ENCODE data around the gene LUC7L3. TPM values are rescaled to one million over a fixed set of nuclear protein-coding genes. Genes with fewer than 3 reads are reported as not detected.

Gene LUC7L3
- total and polyA plus RNA-seq, 2 experiments from 2014 or later = 69.3 to 501 TPM

DNA sequence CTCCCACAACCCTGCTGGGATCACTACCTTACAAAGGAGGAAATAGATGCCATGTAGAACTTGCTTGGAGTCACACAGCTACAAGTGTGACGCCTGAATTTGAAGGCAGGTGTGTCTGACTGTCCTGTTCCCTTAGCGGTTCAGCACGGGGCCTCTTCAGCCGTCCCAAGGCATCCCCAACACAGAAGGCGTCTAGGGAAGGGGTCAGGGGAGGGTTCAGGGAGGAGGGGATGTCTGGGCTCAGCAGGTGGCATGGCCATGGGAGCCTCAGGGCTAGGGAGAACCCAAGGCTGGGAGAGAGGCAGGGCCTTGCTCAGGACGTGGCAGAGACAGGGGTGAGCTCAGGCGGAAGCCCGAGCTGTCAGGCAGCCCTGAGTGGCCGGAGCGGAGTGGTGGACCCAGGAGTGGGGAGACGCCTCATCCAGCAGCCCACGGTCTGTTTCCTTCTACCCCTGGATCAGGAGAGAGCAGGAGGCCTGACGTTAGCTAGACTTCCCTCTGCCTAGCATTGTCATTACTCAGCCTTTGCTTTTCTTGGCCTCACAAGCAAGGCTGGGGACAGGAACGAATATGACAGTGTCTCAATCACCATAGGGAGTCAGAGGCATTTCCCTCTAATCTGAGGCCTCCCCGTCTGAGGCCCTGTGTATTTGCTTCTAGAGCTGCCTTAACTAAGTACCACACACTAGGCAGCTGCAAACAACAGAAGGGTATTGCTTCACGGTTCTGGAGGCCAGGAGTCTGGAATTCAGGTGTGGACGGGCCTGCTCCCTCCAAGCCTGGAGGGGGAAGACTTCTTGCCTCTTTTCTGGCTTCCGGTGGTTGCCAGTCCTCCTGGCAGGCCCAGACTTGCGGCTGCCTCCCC is 79.3 kb downstream of the LUC7L3 start (continued):
- TF ChIP-seq, protein P1, sequence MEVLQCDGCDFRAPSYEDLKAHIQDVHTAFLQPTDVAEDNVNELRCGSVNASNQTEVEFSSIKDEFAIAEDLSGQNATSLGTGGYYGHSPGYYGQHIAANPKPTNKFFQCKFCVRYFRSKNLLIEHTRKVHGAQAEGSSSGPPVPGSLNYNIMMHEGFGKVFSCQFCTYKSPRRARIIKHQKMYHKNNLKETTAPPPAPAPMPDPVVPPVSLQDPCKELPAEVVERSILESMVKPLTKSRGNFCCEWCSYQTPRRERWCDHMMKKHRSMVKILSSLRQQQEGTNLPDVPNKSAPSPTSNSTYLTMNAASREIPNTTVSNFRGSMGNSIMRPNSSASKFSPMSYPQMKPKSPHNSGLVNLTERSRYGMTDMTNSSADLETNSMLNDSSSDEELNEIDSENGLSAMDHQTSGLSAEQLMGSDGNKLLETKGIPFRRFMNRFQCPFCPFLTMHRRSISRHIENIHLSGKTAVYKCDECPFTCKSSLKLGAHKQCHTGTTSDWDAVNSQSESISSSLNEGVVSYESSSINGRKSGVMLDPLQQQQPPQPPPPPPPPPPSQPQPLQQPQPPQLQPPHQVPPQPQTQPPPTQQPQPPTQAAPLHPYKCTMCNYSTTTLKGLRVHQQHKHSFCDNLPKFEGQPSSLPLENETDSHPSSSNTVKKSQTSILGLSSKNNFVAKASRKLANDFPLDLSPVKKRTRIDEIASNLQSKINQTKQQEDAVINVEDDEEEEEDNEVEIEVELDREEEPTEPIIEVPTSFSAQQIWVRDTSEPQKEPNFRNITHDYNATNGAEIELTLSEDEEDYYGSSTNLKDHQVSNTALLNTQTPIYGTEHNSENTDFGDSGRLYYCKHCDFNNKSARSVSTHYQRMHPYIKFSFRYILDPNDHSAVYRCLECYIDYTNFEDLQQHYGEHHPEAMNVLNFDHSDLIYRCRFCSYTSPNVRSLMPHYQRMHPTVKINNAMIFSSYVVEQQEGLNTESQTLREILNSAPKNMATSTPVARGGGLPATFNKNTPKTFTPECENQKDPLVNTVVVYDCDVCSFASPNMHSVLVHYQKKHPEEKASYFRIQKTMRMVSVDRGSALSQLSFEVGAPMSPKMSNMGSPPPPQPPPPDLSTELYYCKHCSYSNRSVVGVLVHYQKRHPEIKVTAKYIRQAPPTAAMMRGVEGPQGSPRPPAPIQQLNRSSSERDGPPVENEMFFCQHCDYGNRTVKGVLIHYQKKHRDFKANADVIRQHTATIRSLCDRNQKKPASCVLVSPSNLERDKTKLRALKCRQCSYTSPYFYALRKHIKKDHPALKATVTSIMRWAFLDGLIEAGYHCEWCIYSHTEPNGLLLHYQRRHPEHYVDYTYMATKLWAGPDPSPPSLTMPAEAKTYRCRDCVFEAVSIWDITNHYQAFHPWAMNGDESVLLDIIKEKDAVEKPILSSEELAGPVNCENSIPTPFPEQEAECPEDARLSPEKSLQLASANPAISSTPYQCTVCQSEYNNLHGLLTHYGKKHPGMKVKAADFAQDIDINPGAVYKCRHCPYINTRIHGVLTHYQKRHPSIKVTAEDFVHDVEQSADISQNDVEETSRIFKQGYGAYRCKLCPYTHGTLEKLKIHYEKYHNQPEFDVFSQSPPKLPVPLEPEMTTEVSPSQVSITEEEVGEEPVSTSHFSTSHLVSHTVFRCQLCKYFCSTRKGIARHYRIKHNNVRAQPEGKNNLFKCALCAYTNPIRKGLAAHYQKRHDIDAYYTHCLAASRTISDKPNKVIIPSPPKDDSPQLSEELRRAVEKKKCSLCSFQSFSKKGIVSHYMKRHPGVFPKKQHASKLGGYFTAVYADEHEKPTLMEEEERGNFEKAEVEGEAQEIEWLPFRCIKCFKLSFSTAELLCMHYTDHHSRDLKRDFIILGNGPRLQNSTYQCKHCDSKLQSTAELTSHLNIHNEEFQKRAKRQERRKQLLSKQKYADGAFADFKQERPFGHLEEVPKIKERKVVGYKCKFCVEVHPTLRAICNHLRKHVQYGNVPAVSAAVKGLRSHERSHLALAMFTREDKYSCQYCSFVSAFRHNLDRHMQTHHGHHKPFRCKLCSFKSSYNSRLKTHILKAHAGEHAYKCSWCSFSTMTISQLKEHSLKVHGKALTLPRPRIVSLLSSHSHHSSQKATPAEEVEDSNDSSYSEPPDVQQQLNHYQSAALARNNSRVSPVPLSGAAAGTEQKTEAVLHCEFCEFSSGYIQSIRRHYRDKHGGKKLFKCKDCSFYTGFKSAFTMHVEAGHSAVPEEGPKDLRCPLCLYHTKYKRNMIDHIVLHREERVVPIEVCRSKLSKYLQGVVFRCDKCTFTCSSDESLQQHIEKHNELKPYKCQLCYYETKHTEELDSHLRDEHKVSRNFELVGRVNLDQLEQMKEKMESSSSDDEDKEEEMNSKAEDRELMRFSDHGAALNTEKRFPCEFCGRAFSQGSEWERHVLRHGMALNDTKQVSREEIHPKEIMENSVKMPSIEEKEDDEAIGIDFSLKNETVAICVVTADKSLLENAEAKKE (CRISPR knock-in tag; IDR thresholded peaks at IDR 0.05) = no peak
- no peak for TF ChIP-seq POLR2AphosphoS5 (IDR thresholded peaks at IDR 0.05; ENCODE audit: low read depth)
- TF ChIP-seq, protein P2, sequence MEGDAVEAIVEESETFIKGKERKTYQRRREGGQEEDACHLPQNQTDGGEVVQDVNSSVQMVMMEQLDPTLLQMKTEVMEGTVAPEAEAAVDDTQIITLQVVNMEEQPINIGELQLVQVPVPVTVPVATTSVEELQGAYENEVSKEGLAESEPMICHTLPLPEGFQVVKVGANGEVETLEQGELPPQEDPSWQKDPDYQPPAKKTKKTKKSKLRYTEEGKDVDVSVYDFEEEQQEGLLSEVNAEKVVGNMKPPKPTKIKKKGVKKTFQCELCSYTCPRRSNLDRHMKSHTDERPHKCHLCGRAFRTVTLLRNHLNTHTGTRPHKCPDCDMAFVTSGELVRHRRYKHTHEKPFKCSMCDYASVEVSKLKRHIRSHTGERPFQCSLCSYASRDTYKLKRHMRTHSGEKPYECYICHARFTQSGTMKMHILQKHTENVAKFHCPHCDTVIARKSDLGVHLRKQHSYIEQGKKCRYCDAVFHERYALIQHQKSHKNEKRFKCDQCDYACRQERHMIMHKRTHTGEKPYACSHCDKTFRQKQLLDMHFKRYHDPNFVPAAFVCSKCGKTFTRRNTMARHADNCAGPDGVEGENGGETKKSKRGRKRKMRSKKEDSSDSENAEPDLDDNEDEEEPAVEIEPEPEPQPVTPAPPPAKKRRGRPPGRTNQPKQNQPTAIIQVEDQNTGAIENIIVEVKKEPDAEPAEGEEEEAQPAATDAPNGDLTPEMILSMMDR (conservative IDR thresholded peaks at IDR 0.05; ENCODE audit: low read depth in 2 of 2) = no peak

- Mint-ChIP-seq H3K36me3 (ENCODE audit: low read depth) (no peaks in the 10 kb centered on the region), H3K27me3 (ENCODE audit: insufficient read depth, low read depth, poor library complexity) (peaks cover 3% of the 10 kb centered on the region), H3K27ac (no peak overlapping the region), H3K4me3 (no peak overlapping the region), H3K4me1 (peaks cover 22% of the 10 kb centered on the region), H3K9me3 (no peaks in the 10 kb centered on the region)
- no peaks in the 10 kb centered on the region for H4K20me1 ChIP-seq (replicated peaks; ENCODE audit: insufficient read depth)
- H3K4me1 ChIP-seq (ENCODE audit: insufficient read depth) = no peaks in the 10 kb centered on the region
- H3K4me2 ChIP-seq = no peak overlapping the region
- H3K36me3 ChIP-seq (ENCODE audit: insufficient read depth) = no peaks in the 10 kb centered on the region
- H3K27me3 ChIP-seq (ENCODE audit: insufficient read depth) = no peaks in the 10 kb centered on the region
- no peak overlapping the region for H2AFZ ChIP-seq
- no peak overlapping the region for H3K4me3 ChIP-seq
- H3F3A ChIP-seq (replicated peaks; ENCODE audit: low read depth) = no peaks in the 10 kb centered on the region
- H3K79me2 ChIP-seq (replicated peaks; ENCODE audit: insufficient read depth) = no peaks in the 10 kb centered on the region
- no peak overlapping the region for H3K27ac ChIP-seq (ENCODE audit: low read depth)
- DNase-seq (ENCODE audit: low spot score) = no peak
- H3K9me2 ChIP-seq (ENCODE audit: insufficient read depth) = no peaks in the 10 kb centered on the region
- ATAC-seq = peak; percentile 28; the same call in 2 of the 3 replicates
- TF ChIP-seq, protein P3, sequence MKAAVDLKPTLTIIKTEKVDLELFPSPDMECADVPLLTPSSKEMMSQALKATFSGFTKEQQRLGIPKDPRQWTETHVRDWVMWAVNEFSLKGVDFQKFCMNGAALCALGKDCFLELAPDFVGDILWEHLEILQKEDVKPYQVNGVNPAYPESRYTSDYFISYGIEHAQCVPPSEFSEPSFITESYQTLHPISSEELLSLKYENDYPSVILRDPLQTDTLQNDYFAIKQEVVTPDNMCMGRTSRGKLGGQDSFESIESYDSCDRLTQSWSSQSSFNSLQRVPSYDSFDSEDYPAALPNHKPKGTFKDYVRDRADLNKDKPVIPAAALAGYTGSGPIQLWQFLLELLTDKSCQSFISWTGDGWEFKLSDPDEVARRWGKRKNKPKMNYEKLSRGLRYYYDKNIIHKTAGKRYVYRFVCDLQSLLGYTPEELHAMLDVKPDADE (IDR thresholded peaks at IDR 0.05) = no peak
- TF ChIP-seq STAT1 (IDR thresholded peaks at IDR 0.05; ENCODE audit: unreplicated experiment) = no peak
- TF ChIP-seq, protein P1 (CRISPR knock-in tag; IDR thresholded peaks at IDR 0.05) = no peak
Observed at GRCh38 chr17:50799582-50799981, 80.2 kb downstream of the LUC7L3 start.

Measured in GM23338 (cell line).